NCI-H2227 (cell line): ENCODE results near the gene NSMCE3.

Experiments used
- DNase-seq: peaks from one replicate; lab custom pipeline; 2025; ENCODE audit not compliant: unreplicated experiment; lab: John Stamatoyannopoulos, UW

NSMCE3 gene

DNA sequence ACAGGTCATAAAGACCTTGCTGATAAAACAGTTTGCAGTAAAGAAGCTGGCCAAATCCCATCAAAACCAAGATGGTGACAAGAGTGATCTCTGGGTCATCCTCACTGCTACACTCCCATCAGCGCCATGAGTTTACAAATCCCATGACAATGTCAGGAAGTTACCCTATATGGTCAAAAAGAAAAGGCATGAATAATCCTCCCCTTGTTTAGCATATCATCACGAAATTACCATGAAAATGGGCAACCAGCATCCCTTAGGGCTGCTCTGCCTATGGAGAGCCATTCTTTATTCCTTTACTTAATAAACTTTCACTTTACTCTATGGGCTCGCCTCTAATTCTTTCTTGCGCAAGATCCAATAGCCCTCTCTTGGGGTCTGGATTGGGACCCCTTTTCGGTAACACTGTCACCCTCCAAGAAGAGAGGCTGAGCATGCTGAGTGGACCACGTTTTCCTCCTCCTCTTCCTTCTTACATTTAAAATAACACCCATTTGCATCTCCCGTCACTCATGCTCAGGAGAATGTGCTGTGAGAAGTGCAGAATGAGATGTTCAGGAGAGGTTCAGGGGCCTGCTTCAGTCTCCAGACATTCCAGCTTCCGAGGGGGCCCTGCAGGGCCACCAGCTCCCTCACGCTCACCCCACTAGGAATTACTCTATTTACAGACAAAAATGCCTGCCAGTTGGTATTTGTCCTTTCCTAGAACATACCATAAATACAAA, 47.3 kb downstream of the NSMCE3 start:
- DNase-seq: no peak

DNA sequence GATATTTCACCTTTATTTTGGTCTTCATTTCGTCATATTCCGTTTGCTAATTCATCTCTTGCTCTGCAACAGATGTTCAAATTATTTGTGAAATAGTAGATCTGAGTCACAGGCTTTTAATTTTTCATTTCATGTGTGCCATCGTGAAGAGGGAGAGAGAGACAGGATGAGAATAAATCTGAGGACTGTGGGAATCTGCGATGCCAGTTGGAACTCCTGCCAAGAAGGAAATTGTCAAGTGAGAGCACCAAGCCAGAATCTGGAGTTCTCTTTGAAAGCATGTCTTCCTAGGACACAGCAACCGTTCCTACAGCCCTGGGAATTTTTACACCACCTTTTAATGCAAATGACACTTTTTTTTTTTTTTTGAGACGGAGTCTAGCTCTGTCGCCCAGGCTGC, 48.8 kb downstream of the NSMCE3 start:
- DNase-seq: no peak

GRCh38 chr15:29216955-29217354, 52.7 kb downstream of the NSMCE3 start:
- no peak for DNase-seq
